HG03432 (cell line): ENCODE results near the gene COL9A2.
"Not testable (repeated sequence)": the region's sequence is repeated elsewhere in the genome, so short reads cannot be mapped to it uniquely, and the experiment has no call there.

Source experiments
- ATAC-seq: cut with Tn5 transposase; IDR thresholded peaks from one replicate; pipeline ENCODE4 v1.9.1; 2021; ENCODE audit warnings: mild to moderate bottlenecking, moderate library complexity; ENCODE audit not compliant: unreplicated experiment

Gene COL9A2

DNA sequence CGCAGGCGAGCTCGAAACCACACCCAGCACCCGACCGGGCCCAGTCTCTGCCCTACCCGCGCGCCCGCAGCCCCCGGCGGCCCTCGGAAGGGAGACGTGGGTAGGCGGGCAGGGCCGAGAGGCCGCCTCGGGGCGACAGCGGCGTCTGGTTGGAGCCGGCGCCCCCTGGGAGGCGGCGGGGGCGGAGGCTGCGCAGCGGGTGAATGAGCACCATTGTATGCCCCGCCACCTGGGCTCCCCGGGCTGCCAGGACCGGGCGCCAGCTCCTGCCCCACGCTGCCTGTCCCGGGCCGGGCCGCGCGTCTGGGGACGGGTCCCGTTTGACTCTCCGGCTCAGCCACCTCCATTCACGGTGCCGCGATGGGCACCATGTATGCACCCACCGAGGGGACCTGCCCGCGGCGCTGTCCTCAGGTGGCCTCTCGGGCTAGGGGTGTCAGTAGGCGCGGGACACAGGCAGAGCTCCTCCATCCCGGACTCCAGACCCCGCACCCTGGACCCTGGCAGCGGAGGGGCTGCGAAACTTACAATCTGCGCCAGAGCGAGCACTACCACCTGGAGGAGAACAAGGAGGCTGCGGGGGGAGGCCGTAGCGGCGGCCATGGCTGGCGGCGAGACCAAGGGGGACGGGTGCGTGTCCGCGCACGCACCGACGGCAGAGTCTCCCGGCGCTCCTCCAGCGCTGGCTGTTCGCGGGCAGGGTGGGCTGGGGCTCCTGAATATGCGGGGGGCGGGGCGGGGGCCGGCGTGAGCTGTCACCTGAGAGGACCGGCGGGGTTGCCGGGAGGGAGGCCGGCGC, at the start of gene COL9A2:
Gene COL9A2 (minus strand): TSS at position 692 of the 799 bp plus-strand sequence. CDS start 89 bp downstream, at position 603.
- ATAC-seq: peak; percentile 42

DNA sequence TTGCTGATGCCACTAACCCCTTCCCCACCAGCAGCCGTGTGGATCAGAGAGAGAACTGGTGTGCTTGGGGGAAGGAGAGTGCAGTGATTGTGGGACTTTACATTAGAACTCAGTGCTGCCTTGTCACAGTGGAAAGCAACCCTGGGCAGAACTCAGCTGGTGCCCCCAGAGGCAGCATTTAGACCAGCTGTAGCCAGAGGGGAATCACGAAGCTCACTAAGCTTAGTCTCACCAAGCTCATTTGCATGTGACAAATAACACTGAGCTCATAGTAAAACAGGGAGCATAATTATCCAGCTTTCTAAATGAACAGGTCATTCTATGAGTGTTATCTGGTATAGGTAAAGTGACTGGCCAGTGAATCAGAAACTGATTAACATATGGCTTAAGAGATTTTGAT, 46.6 kb upstream of the COL9A2 start:
- peak; percentile 92 for ATAC-seq

GRCh38 chr1:40362699-40363098, 45.6 kb upstream of the COL9A2 start:
- ATAC-seq: no peak

- ATAC-seq: no peak
Measured at GRCh38 chr1:40362199-40362598, 45.1 kb upstream of the COL9A2 start.

GRCh38 chr1:40361637-40362036, 44.6 kb upstream of the COL9A2 start:
- ATAC-seq: no peak

GRCh38 chr1:40361201-40361600, 44.1 kb upstream of the COL9A2 start:
- no peak for ATAC-seq

DNA sequence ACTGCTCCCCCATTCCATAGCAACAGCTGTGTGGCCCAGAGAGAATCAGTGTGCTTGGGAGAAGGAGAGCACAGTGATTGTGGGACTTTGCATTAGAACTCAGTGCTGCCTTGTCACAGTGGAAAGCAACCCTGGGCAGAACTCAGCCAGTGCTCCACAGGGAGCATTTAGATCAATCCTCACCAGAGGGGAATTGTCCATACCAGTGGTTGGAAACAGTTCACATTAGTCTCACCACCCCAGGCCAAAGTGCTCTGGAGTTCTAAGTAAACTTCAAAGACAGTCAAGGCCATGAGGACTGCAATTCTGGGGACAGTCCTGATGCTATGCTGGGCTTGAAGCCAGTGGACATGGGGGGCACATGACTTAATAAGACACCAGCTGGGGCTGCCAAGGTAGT, 43.5 kb upstream of the COL9A2 start:
- ATAC-seq: no peak

DNA sequence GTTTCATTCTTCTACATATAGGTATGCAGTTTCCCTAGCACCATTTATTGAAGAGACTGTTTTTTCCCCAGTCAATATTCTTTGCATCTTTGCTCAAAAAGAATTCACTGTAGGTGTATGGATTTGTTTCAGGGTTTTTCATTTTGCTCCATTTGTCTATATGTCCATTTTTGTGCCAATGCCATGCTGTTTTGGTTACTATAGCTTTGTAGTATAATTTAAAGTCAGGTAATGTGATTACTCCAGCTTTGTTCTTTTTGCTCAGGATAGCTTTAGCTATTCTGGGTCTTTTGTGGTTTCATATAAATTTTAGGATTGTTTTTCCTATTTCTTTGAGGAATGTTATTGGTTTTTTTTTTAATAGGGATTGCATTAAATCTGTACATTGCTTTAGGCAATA, 40.5 kb upstream of the COL9A2 start:
- ATAC-seq: no peak

GRCh38 chr1:40353082-40353481, 36.0 kb upstream of the COL9A2 start:
- no peak for ATAC-seq

DNA sequence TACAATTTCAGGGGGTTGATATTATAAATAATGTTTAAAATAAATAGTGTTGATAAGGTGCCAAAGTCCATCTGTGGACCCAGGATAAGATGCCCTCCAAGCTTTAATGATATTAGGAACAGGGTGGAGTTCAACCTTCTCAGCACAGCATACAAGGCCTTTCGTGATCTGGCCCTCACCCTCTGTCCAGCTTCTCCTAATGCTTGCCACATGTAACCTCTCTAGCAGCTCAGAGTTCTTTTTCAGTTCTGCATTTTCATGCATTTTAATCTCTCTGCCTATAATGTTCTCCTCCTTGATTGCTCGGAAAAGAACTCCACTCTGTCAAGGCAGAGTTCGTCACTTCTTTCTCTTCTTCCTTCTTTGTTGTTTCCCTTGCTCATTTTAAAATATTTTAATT, 35.0 kb upstream of the COL9A2 start:
- ATAC-seq: no peak

DNA sequence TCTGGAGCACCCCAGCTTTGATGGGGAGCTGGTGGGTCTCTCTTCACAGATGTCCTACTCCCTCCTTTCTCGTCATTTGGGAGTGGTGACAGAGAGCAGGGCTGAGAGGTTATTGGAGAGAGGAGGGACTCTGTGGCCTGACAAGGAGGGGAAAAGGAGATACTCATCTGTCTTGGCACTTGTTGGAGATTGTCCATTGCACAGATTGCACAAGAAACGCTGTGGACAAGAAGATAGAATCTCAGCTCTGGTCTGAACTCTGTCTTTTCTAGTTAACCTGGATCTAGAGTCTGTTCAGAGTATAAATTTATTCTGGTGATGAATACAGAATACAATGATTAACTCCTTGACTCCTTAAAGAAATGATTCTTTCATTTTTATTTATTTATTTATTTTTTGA, 34.0 kb upstream of the COL9A2 start:
- ATAC-seq: no peak

GRCh38 chr1:40350391-40350790, 33.3 kb upstream of the COL9A2 start:
- ATAC-seq: no peak

GRCh38 chr1:40344597-40344996, 27.5 kb upstream of the COL9A2 start:
- ATAC-seq: no peak

GRCh38 chr1:40342381-40342717, 25.3 kb upstream of the COL9A2 start:
- not testable (repeated sequence) for ATAC-seq

DNA sequence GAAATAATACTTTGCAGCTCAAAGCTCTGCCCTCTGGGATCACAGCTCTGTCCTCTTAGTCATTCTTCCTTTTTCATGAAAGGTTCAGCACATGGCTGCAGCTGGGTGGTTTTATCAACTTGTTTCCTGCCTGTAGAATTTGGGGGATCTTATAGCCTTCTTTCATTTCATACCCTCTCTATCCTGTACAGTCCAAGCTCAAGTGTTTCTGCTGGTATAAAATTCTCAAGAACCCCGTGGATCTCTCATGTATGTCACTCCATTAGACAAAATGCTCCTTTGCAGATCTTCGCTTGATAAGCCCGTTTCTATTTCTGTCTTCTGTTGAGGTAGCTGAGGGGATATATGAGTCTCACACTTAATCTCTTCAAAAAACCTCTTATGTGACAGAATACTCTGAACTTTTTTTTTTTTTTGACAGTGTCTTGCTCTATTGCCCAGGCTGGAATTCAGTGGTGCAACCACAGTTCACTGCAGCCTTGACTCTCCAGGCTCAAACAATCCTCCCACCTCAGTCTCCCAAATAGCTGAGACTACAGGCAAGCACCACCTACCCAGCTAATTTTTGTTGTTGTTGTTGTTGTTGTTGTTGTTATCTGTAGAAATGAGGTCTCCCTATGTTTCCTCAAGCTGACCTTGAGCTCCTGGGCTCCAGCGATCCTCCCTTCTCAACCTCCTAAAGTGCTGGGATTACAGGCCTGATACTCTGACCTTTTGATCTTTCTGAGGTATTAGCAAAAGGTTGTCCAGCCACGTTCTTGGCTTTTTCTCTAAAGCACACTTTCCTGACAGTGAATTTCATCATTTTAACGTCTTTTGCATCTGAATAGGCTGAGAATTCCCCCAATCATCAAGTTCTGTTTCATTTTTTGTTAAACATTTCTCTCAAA, 24.6 kb upstream of the COL9A2 start:
- no peak for ATAC-seq

DNA sequence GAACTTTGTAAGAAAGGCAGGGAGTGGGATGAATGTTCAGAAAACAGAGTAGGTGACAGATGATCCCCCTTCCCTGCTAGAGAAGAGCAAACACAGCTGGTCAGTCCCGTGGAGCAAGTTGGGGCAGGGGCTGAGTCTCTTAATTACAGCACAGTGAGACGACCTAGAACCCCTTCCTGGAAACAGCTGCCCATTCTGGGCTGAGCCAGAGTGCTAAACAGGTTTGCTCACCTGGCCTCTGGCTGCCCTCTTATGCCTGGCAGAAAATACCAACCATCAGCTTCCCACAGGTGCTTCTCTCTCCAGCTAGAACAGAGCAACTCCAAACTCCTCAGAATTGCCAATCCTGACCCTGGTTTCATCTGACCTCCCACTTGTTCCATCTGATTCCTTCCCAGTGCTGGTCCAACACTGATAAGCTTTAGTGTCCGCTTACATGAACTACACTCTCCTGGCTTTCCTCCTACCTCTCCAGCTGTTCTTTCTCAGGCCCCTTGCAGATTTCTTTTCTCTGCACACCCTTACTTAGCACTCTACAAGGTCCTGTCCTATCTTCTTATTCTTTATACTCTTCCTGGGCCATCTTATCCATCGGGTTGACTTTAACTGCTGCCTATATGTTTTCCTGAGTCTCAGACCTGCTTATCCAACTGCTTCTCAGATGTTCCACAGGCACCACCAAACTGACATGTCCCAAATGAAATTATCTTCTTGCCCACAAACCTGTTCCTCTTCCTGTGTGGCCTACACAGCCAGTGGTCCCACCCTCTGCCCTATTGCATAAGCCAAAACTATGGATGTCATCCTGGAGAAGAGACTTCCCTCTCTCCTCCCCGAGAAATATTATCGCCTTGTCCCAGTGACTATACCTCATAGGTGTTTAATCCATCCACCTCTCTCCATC, 22.6 kb upstream of the COL9A2 start:
- ATAC-seq: no peak

DNA sequence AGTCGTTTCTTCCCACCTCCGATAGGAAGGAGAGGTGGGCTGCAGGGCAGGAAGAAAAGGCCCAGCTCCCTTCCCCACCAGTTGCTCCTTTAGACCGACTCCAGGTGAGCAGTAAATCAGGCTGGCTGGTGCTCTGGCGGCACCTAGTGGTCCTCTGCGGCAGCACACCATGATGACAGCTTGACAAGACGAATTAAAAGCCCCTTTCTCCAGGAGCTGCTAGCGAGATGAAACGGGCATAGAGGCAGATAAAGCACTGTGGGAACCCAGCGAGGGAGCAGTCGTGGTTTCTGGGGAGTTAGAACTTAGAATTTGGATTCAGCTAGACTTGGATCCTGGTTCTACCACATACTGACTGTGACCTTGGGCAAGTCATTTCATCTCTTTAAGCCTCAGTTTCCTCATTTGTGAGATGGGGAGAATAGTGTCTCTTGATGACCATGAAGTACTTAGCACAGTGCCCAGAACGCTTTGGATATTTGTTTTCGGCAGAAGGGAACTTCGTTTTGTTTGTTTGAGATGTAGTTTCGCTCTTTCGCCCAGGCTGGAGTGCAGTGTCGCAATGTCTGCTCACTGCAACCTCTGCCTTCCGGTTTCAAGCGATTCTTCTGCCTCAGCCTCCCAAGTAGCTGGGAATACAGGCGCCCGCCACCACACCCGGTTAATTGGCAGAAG, 21.8 kb upstream of the COL9A2 start:
- no peak for ATAC-seq

DNA sequence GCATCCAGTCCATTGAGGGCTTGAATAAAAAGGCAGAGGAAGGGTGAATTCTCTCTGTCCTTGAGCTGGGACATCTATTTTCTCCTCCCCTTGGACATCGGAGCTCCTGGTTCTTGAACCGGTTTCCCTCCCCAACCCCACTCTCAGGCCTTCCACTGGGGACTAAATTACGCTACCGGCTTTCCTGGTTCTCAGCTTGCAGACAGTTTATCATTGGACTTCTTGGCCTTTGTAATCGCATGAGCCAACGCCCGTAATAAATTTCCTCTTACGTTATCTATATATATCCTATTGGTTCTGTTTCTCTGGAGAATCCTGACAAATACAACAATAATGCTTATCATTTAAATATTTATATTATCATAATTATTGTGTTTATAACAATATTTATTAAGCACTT, 20.4 kb upstream of the COL9A2 start:
- no peak for ATAC-seq

GRCh38 chr1:40332695-40333094, 15.6 kb upstream of the COL9A2 start:
- no peak for ATAC-seq

DNA sequence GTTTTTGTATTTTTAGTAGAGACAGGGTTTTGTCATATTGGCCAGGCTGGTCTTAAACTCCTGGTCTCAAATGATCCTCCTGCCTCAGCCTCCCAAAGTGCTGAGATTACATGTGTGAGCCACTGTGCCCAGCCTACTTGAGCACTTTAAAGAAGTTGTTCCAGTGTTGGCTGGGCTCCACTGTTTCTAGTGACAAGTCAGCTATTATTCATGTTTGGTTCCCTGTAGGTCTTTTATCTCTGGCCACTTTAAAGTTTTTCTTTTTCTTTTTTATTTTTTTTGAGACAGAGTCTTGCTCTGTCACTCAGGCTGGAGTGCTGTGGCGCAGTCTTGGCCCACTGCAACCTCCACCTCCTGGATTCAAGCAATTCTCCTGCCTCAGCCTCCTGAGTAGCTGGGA, 14.3 kb upstream of the COL9A2 start:
- not testable (repeated sequence) for ATAC-seq
